ENCODE results near the gene ANG.

Gene ANG

GRCh38 chr14:20671597-20672283 is 16.8 kb upstream of the ANG start:
- no peak for DNase-seq (ENCODE audit: insufficient read length, low spot score)
- no peak for FAIRE-seq

GRCh38 chr14:20675669-20676068 is 12.9 kb upstream of the ANG start:
- DNase-seq (ENCODE audit: insufficient read length, low spot score) (no peak), FAIRE-seq (no peak)

GRCh38 chr14:20676072-20676471 is 12.5 kb upstream of the ANG start:
- no peak for DNase-seq (ENCODE audit: insufficient read length, low spot score)
- FAIRE-seq, result no peak

GRCh38 chr14:20679907-20680306 is 8.7 kb upstream of the ANG start:
- FAIRE-seq, result no peak
- DNase-seq (ENCODE audit: insufficient read length, low spot score), result no peak

- no peak for DNase-seq (ENCODE audit: insufficient read length, low spot score)
- FAIRE-seq, result no peak
Observed at GRCh38 chr14:20680363-20680762, 8.2 kb upstream of the ANG start.

- no peak for DNase-seq (ENCODE audit: insufficient read length, low spot score)
- FAIRE-seq, result no peak
Observed at GRCh38 chr14:20680843-20681347, 7.7 kb upstream of the ANG start.

GRCh38 chr14:20681348-20682126 is 7.0 kb upstream of the ANG start:
- peak; percentile 38 for DNase-seq (ENCODE audit: insufficient read length, low spot score)
- FAIRE-seq, result no peak

- FAIRE-seq (no peak), DNase-seq (ENCODE audit: insufficient read length, low spot score) (no peak)
Observed at GRCh38 chr14:20682127-20682434, 6.5 kb upstream of the ANG start.

- FAIRE-seq, result no peak
- DNase-seq (ENCODE audit: insufficient read length, low spot score), result peak; percentile 80
Observed at GRCh38 chr14:20682435-20683124, 6.0 kb upstream of the ANG start.

- DNase-seq (ENCODE audit: insufficient read length, low spot score) (no peak), FAIRE-seq (no peak)
Observed at GRCh38 chr14:20683125-20683890, 5.3 kb upstream of the ANG start.

- DNase-seq (ENCODE audit: insufficient read length, low spot score), result no peak
- FAIRE-seq, result no peak
Observed at GRCh38 chr14:20683891-20684661, 4.5 kb upstream of the ANG start, which contains the start of gene RNASE4. TSS of gene RNASE4 (plus strand) at chr14:20684560. CDS start at chr14:20699372, 14,812 bp downstream.

GRCh38 chr14:20684662-20685456 is 3.7 kb upstream of the ANG start:
- DNase-seq (ENCODE audit: insufficient read length, low spot score), result no peak
- no peak for FAIRE-seq

GRCh38 chr14:20686386-20687143 is 2.0 kb upstream of the ANG start:
- DNase-seq (ENCODE audit: insufficient read length, low spot score) (no peak), FAIRE-seq (no peak)

GRCh38 chr14:20687362-20688166 is 1.0 kb upstream of the ANG start:
- FAIRE-seq (no peak), DNase-seq (ENCODE audit: insufficient read length, low spot score) (no peak)

GRCh38 chr14:20690848-20691640 is 2.5 kb downstream of the ANG start:
- FAIRE-seq, result no peak
- peak; percentile 54 for DNase-seq (ENCODE audit: insufficient read length, low spot score)

GRCh38 chr14:20692116-20692751 is 3.7 kb downstream of the ANG start:
- no peak for FAIRE-seq
- no peak for DNase-seq (ENCODE audit: insufficient read length, low spot score)

Measured in HTR-8/SVneo (cell line).